Measurements from ENCODE around the gene ENHO. TPM values are rescaled to one million over a fixed set of nuclear protein-coding genes. Genes with fewer than 3 reads are reported as not detected.

ENHO gene
- total and polyA plus RNA-seq, 2 experiments from 2014 or later, result 13.8 to 19.7 TPM

- H3K27me3 ChIP-seq (ENCODE audit: insufficient read depth), result peaks cover 11% of the 10 kb centered on the region
- H3K9me3 Mint-ChIP-seq, result no peaks in the 10 kb centered on the region; the same call in 2 of the 3 replicates
- H3K4me1 ChIP-seq (ENCODE audit: insufficient read depth), result peaks cover 23% of the 10 kb centered on the region
- peaks cover 47% of the 10 kb centered on the region for H3K4me1 Mint-ChIP-seq
- H3K27ac ChIP-seq (ENCODE audit: low read depth), result no peak overlapping the region
- H4K20me1 ChIP-seq (replicated peaks; ENCODE audit: insufficient read depth), result no peaks in the 10 kb centered on the region
- H3K27ac Mint-ChIP-seq, result no peak overlapping the region
- ATAC-seq (no peak), DNase-seq (ENCODE audit: low spot score) (no peak)
- H3K27me3 Mint-ChIP-seq (ENCODE audit: insufficient read depth, low read depth, poor library complexity), result peaks cover 29% of the 10 kb centered on the region
- TF ChIP-seq EZH2phosphoT487 (IDR thresholded peaks at IDR 0.05; ENCODE audit: unreplicated experiment), result no peak
- TF ChIP-seq JUNB (IDR thresholded peaks at IDR 0.05; ENCODE audit: unreplicated experiment), result no peak
- no peak for TF ChIP-seq NANOG (IDR thresholded peaks at IDR 0.05; ENCODE audit: borderline replicate concordance)
- TF ChIP-seq EZH2 (IDR thresholded peaks at IDR 0.05; ENCODE audit: low read depth, unreplicated experiment), result no peak
- no peak for TF ChIP-seq POLR2AphosphoS5 (IDR thresholded peaks at IDR 0.05; ENCODE audit: low read depth)
- TF ChIP-seq REST (IDR thresholded peaks at IDR 0.05; ENCODE audit: unreplicated experiment), result no peak
- TF ChIP-seq CTCF (conservative IDR thresholded peaks at IDR 0.05; ENCODE audit: low read depth in 2 of 2), result no peak
- no peak for TF ChIP-seq ETS1 (IDR thresholded peaks at IDR 0.05)
- no peak for TF ChIP-seq ZNF331 (CRISPR knock-in tag; IDR thresholded peaks at IDR 0.05; ENCODE audit: low read depth)
- TF ChIP-seq STAT1 (IDR thresholded peaks at IDR 0.05; ENCODE audit: unreplicated experiment), result no peak
- TF ChIP-seq ZNF462 (CRISPR knock-in tag; IDR thresholded peaks at IDR 0.05), result no peak
- no peak for TF ChIP-seq CREB1 (CRISPR knock-in tag; IDR thresholded peaks at IDR 0.05; ENCODE audit: low read depth)
- no peak for TF ChIP-seq ZNF114 (CRISPR knock-in tag; IDR thresholded peaks at IDR 0.05)
- H3K4me3 ChIP-seq, result no peak overlapping the region
- H3K36me3 ChIP-seq (ENCODE audit: insufficient read depth), result no peaks in the 10 kb centered on the region
- no peaks in the 10 kb centered on the region for H3K9me2 ChIP-seq (ENCODE audit: insufficient read depth)
- H3K36me3 Mint-ChIP-seq (ENCODE audit: low read depth), result no peaks in the 10 kb centered on the region; the same call in 2 of the 3 replicates
- H3K4me3 Mint-ChIP-seq, result no peak overlapping the region
- H3F3A ChIP-seq (replicated peaks; ENCODE audit: low read depth), result peaks cover 3% of the 10 kb centered on the region; the same call in 1 of the 2 replicates
- H3K4me2 ChIP-seq, result no peak overlapping the region
- H3K79me2 ChIP-seq (replicated peaks; ENCODE audit: insufficient read depth), result no peaks in the 10 kb centered on the region
- H2AFZ ChIP-seq, result no peak overlapping the region
Observed at GRCh38 chr9:34571481-34571810, 48.7 kb upstream of the ENHO start.

Measured in GM23338 (cell line).